HG03342 (cell line): Measurements from ENCODE around the gene FOXE3.

Source experiments
- ATAC-seq: cut with Tn5 transposase; IDR thresholded peaks from one replicate; pipeline ENCODE4 v1.9.1; 2021; ENCODE audit warnings: mild to moderate bottlenecking, moderate library complexity; ENCODE audit not compliant: unreplicated experiment

The FOXE3 gene

DNA sequence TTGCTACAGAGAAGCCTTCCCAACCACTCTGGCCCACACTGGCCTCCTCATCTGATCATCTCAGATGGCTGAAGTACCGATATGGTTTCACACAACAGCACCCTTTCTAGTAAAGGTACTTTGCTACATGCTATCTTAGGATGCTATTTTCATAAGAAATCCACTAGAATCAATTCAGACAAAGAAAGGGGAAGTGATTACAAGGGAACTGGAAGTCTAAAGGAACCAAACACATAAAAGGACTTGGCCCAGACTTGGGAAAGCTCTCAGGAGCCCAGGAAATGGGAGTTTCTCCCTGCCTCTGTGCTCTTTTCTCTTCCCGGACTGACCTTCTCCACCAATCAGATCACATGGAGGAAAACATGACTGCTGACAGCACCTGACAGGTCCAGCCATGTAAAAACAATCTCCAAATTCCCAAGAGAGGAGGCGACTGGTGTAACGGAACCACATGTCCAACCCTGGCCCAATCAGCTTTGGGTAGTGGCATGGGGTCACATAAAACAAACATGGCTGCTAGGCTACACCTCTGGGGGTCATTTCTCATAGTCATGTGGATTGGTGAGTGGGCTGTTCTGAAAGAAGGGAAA, 12.7 kb upstream of the FOXE3 start:
- no peak for ATAC-seq

DNA sequence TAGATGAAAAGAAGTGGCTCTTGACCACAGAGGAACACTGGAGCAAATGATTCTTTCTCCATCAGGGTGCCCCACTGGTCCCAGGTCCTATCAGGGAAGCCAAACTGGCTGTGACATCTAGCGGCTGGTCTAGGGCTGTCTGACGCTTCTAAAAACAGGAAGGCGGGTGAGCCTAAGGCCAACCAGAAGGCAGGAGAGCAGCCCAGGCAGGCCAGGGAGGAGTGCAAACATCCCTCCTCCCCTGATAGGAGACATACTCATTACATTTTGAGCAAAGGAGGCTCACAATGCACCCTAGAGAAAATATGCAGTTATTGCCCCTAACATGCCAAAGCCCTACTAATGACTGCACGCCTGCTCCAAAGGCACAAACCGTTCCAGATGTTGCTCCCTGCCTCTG, 10.4 kb upstream of the FOXE3 start:
- no peak for ATAC-seq

DNA sequence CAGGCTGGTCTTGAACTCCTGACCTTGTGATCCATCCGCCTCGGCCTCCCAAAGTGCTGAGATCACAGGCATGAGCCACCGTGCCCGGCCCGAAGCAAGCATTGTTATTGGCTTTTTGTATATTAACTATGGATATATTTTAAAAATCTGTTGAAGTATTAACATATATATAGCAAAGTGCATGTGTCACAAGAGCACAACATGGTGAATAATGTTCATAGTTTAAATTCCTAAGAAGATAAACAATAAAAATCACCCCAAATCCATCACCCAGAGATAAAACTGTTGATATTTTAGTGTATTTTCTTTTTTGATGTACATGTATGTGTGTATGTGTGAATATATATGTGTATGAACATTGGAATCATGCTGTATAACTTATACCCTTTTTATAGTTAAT, 9.1 kb upstream of the FOXE3 start:
- no peak for ATAC-seq

DNA sequence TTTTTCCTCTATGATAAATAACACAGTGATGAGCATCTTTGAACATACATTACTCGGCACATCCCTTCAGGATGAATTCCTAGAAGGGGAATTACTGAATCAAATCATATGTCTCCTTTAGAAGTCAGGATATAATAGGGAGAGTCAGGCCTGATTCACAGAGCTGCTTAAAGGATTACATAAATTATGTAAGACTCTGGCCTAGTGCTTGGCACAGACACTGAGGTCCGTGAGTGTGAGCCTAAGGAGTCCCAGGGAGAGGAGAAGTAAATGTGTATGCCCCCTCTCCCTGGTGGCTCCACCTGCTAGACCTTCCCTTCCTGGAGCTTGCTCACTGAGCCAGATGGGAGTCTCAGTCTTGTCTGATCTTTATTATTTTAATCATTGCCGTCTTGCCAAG, 8.6 kb upstream of the FOXE3 start:
- no peak for ATAC-seq

DNA sequence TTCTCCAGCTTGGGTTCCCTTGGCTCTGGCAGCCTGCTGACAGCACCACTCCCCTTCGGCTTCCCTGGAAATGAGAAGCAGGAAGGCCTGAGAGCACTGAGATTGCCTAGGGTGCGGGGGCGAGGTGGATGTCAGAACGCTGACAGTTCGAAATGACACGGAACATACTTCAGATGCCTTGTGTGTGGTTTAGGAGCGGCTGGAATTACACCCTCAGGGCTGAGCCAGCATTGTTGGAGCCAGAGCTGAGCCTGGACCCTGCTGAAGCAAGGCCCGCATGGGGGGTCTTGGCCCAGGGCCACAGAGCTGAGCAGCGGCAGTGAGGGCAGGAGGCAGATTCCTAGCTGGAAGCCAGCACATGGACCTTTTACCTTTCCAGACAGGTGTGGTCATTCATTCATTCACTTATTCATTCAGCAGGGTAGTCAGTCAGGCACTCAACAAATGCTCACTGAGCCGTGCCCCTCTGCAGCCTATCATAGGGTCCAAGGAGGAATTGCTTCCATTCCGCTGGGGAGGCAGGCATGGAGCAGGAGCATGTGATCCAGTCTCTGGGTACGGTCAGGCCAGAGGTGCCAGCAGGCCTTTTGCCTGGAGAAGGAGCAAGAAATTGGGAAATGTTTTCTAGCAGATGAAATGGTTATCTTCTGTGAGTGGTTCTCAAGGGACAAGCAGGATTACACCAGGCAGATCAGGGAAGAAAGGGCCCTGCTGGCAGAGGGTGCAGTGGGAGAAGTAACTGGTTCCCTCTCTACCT, 6.6 kb upstream of the FOXE3 start:
- no peak for ATAC-seq

GRCh38 chr1:47410068-47410455, 6.0 kb upstream of the FOXE3 start:
- no peak for ATAC-seq

- no peak for ATAC-seq
Observed at GRCh38 chr1:47411436-47411835, 4.6 kb upstream of the FOXE3 start.

DNA sequence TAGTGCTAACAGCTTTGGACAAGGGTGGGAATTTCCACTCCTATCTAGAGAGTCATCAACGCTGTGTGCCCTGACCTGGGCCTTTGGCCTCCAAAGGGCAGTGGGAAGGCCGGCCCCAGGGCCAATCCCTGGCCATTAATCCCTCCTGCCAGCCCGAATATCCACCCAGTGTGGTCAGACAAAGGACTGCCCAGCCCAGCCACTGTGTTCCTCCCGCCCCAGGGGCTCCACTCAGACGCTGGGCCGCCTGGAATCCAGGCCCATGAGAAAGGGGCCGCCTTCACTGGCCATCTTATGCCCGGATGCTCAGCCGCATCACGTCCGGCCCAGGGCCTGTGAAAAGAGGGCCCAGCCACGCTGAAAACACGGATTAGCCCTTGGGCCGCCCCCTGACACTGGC, 3.6 kb upstream of the FOXE3 start:
- ATAC-seq, result no peak

DNA sequence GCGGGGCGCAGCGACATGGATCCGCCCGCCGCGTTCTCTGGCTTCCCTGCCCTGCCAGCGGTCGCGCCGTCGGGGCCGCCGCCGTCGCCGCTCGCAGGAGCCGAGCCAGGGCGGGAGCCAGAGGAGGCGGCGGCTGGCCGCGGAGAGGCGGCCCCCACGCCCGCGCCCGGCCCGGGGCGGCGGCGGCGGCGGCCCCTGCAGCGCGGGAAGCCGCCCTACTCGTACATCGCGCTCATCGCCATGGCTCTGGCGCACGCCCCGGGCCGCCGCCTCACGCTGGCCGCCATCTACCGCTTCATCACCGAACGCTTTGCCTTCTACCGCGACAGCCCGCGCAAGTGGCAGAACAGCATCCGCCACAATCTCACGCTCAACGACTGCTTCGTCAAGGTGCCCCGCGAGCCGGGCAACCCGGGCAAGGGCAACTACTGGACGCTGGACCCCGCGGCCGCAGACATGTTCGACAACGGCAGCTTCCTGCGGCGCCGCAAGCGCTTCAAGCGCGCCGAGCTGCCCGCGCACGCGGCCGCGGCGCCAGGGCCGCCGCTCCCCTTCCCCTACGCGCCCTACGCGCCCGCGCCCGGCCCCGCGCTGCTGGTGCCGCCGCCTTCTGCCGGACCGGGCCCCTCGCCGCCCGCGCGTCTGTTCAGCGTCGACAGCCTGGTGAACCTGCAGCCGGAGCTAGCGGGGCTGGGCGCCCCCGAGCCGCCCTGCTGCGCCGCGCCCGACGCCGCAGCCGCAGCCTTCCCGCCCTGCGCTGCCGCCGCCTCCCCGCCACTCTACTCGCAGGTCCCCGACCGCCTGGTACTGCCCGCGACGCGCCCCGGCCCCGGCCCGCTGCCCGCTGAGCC, 459 bp downstream of the FOXE3 start:
- no peak for ATAC-seq

DNA sequence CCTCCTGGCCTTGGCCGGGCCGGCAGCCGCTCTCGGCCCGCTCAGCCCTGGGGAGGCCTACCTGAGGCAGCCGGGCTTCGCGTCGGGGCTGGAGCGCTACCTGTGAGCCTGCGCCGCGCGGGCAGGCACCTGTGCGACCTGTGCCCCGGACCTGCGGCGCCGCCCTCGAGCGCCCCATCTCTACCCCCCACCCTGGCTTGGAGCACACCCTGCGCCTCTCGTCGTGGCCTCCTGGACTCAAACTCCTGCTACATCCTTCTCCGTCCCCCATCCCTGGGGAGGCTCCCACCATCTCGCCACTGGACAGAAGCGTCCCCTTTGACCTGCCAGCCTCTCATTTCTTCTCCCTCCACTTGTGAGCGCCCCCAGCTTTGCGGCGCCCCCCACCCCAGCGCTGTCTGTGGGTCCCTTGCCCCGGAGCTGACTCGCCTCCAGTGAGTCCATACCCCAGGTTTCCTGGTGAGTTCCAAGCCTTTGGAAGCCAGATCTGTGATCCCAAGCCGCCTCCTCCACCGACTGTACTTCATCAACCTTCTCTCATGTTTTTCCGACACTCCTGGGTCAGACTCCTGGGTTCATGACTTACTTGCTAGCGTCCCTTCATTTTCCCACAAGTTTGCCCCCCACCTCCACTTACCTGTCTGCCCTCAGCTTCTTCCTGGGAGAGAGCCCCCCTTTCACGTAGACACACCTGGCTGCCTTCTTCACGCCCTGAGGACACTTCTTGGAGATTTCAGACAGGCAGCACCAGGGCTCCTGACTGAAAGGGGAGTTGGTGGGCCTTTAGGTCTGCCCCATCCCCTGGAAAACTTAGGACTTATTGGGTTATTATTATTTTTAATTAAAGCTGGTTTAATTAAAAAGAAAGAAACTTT, 1.3 kb downstream of the FOXE3 start:
- no peak for ATAC-seq

DNA sequence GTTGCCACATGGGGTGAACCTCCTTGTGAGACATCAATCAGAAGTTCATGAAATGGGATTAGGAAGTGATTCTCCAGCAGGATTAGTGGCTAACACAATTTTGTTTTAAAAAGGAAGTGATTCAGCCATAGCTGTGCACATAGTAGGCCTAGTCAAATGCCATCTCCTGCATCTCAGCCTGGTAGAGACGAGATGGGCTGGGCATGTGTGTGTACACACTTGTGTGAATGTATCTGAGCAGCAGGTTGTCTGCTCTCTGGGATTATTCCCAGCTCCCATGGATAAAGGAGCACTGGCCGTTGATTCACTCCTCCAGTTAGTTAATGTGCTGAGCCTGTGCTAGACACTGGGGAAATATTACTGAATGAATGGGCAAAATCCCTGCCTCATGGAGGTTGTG, 2.0 kb downstream of the FOXE3 start:
- no peak for ATAC-seq

DNA sequence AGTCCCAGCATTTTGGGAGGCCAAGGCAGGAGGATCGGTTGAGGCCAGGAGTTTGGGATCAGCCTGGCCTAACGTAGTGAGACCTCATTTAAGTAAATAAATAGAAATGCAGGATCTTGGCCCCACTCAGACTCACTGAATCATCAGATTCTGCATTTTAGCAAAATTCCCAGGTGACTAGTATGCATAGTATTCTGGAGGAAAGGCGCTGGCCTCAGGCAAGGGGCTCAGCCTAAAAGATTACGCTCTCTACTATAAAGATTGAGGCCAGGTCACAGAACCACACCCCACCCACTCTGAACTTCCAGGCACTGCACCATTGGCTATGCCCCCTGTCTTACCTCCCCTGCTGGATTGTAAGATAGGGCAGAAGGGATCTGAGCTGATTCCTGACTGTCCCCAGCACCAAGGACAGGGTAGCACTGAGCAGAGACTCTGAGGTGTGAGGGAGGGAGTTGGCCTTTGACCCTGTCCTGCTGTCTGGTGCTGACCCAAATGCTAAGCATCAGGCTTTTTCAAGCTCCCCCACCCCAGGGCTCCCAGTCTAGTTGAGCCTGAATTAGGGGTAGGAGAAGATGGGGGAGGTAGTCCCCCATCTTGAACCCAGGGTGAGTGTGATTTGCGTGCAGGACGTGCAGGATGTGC, 2.7 kb downstream of the FOXE3 start:
- no peak for ATAC-seq

- no peak for ATAC-seq
Observed at GRCh38 chr1:47420547-47420946, 4.5 kb downstream of the FOXE3 start.

DNA sequence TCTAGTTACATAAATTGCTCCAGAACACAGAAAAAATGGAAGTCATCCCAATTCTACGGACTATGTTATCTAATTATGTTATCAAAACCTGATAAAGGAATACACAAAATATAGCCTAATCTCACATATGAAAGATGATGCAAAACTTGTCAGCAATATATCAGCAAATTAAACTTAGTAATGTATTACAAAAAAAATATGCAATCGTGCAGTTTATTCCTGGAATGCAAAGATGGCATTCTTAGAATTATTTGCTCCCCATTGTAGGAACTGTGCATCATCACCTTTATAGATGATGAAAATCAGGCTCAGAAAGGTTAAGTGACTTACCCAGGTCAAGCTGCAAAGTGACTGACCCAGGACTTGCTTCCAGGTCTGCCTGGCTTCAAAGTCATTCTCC, 7.8 kb downstream of the FOXE3 start:
- ATAC-seq, result no peak

DNA sequence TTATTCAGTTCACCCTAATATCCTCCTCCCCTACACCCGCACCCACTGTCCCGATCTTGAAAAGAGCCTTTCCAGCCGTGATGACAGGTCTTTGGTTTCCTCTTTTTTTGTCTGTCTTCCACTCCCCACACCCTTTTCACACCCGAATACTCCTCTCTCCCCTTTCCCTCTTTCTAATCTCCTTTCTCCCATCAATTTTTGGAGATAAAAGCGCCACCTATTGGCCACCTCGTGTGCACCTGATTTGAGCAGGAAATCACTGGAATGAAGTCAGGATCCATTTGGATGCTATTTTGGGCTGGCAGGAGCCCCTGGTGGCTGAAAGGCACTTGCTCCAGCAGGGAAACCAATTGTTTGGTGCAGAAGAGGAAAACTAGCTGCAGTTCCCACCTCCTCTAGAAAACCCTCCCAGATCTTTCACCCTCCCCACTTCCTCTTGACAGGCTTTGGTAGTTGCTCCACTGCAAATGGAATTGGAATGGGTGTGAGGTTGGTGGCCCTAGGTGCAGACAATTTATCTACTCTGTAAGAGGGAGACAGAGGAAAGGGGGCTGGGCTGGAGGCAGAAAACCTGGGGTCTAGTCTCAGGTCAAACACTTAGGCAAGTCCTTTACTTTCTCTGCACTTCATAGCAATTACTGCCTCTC, 8.4 kb downstream of the FOXE3 start:
- ATAC-seq, result no peak

DNA sequence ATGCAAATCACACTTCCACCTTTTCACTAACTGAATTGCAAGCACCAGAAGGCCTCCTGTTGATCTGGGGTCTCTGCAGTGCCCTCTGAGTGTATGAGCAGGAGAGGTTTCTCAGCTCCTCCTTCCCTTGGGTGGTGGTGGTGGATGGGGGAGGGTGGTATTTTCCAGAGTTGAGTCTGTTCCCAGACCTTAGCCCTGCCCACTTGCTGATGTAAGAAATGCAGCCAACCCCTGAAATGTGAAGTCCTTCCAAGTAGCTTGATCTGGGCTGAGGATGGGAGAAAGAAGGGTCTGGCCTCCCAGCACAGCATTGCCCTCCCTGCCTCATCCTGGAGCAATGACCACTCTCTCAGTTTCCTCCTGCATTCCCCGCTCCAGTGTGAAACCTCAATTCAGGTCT, 15.4 kb downstream of the FOXE3 start:
- ATAC-seq, result no peak

DNA sequence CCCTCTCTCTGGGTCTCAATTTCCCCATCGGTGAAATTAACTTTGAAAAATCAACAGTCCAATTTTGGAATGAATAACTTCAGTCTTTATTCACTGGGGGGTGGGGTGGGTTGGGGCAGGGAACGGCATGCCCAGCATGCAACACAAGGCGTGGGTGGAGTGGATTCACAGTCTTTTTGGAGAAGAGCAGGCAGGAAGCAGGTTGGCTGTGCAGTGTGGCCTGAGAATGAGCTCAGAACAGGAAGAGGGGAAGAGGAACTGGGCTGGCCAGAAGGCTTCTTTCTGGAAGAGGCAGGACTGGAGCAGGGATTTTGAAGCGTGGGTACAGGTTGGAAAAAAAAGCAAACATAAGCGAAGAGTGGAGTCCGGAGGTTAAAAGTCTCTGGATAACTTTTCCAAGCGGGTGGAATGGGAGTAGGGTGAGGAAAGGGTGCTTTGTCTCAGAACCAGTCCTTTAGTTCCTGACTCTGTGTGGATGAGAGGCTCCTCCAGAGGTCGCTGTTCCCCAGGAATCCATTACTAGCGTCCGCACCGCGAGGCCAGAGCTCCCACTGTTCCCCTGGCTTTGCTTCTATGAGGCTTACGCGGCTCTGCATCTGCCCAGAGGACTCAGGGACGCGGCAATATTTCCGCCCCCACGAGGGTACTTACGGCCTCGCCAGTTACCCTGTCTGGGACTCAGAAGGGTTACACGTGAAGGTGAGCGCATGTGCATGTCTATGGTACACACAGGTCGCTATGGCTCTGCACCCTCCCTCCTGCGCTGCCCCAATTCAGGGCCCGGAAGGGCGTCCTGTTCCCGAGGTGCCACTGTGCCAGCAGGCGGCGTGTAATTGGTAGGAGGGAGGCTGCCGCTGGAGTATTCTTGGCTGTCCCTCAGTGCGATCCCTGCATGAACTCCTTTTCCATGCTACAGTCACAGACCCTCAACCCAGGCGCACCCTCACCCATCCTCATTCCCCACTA, 16.3 kb downstream of the FOXE3 start:
- ATAC-seq, result no peak

- ATAC-seq, result no peak
Observed at GRCh38 chr1:47433037-47433421, 16.9 kb downstream of the FOXE3 start.

DNA sequence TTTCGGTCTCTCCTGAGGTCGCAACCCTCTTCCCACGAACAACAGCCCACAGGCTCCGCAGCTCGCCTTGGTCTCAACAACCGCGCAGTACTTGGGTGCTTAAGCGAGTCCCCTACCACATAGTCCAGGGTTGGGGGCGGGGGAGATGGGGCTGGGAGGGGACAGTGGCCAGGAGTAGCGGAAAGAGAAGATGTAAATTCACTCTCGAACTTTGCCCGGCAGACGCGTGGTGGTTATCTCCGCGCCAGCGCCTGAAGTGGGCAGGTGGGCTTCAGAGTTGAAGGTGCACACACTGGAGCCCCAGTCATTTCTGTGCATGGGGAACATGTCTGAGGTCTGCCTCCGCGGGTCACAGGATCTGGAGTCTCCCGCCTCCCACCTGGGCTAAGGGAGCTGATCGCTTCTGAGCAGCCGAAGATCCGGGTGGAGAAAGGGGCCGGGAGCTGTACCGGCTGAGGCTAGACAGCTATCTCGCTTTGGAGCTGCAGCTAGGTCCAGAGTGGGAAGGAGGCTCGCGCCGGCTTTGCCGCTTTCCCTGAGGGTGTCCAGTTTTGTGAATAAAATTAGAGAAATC, 17.5 kb downstream of the FOXE3 start:
- ATAC-seq, result no peak
